Amniotic epithelial cell (primary cell): ENCODE data around the gene SERP2.
"Not testable (repeated sequence)": the region's sequence is repeated elsewhere in the genome, so short reads cannot be mapped to it uniquely, and the experiment has no call there.

Source experiments
- DNase-seq: peaks from one replicate; pipeline ENCODE4 v3.0.0-alpha.2; 2010; ENCODE audit warnings: low read depth

The SERP2 gene

DNA sequence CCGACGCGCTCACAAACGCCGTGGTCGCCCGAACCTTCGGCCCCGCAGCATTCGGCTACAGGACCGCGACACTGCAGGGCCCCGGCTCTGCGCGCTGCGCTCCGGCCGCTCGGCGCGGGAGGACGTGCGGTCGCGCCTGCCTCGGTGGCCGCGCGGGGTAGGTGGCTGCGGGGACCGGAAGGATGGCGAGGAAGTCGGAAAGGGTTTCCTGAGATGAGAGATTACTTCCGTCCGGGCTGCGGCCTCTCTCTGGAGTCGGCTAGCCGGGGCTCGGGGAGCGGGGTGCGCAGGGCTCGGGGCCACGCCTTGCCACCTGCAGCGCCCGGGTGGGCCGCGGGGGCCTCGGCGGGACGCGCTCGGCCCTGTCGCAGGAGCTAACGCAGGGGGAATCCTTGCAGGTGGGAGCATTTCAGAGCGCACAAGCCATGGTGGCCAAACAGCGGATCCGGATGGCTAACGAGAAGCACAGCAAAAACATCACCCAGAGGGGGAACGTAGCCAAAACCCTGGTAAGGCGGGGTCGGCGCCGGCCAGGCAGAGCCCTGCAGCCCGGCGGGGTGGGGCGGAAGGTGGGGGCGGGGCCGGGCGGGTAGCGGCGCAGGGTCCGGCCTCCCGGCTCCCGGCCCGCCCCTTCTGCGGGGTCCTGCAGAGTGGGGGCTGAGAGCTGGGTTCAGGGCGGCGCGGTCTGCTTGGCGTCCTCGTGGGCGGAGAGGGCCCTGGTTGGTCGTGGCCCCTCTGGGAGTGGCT is at the start of gene SERP2:
Gene SERP2 (plus strand): TSS at position 224 of the 747 bp plus-strand sequence. CDS start 202 bp downstream, at position 426.
- no peak for DNase-seq

DNA sequence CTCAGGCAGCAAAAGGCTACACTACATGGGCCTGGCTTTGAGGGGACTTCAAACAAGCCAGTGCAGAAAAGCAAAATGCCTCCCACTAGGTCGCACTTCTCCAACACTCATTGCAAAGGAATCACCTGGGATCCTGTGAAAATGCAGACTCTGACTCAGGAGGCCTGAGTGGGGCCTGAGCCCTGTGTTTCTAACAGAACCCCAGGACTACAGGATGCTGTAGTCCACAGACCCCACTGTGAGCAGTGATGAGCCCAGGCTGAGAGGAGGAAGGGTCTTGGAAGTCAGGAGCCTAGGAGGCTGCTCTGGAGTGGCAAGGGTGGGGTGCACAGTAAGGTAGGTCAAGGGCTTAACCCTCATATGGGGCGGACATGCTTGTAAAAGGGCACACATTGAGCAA is 46.7 kb upstream of the SERP2 start:
- DNase-seq: no peak

DNA sequence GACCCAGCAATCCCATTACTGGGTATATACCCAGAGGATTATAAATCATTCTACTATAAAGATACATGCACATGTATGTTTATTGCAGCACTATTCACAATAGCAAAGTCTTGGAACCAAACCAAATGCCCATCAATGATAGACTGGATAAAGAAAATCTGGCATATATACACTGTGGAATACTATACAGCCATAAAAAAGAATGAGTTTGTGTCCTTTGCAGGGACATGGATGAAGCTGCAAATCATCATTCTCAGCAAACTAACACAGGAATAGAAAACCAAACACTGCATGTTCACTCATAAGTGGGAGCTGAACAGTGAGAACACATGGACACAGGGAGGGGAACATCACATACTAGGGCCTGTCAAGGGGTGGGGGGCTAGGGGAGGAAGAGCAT is 44.6 kb upstream of the SERP2 start:
- not testable (repeated sequence) for DNase-seq

DNA sequence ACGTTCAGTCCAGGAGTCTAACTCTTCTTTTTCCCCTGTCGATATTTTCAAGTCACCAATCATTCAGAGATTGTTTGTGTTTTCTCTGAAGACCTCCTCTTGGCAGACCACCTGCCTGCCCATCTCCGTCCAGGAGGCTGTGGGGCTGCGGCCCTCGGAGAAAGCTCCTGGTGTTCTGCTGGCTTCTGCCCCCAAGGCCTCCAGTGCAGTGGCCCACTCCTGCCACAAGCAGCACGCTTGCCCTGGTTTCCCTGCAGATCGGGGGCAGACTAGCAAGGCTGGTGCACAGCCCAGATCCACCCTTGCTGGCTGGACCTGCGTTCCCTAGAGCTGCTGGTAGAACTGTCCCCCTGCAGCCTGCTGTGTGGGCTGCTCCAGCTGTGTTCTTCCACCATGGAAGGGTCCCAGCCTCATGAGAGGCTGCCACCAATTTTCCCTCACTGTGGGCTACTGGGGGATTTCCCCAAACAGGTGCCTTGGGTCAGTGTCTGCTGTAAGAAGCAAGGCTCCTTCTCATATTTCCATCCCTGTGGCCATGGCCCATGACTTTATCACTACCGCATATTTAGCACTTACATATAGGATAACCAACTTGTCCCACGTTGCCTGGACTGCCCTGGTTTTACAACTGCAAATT is 43.6 kb upstream of the SERP2 start:
- no peak for DNase-seq

DNA sequence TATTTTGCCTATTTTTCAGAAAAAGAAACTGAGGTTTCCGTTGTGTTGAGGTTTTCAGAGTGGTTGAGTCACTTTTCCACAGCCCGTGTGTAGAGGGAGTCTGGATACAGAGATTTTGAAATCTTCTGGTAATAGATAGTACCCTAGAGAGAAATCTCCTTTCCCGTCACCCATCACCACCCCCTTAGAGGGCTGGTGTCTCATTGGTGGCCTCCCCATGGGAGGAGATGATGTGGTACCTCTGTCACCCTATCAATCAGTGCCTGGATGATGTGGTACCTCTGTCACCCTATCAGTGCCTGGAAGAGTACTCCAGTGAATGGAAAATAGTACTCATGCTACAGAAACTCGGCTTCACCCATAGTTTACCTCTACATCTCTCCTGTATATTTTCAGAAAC is 42.2 kb upstream of the SERP2 start:
- peak; percentile 84 for DNase-seq

DNA sequence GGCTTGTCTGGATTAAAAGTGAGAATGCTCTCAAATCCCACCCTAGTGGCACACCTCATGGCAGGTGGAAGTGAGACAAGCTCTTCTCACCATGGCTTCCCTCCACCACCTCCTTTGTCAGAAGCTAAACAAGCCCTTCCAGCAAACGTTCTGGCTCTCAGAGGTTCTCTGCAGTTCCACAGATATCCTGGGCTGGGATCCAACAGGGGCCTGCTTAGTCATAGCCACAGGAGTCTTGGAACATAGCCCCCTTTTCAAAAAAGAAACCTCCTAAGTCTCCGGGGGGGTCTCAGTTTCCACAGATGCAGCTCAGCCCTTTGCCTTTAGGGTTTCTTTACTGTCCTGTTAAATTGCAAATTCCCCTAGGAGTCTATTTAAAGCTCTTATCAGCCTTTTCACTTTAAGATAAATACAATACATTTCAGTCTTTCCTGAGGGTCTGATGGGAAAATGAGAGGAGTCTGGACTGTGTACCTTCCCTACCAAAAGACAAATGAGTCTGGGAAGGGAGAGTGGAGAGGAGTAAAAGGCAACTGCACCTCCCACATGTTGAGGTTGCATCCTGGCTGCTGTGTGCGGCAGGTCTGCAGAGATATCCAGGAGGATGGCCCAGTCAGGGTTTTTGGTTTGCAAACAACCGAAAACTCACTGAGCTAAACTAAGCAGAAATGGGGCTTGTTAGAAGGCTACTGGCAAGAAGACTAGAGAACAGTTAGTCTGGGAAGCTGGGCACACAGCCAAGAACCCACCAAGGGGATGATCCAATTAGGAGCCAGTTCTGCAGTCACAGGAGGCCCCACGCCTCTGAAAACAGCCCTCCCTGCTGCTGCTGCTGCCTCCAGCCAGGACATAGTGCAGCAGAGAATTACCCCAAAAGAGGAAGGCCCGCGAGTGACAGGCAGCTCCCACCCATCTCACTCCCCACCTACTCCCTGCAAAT is 41.4 kb upstream of the SERP2 start:
- DNase-seq: peak; percentile 95

DNA sequence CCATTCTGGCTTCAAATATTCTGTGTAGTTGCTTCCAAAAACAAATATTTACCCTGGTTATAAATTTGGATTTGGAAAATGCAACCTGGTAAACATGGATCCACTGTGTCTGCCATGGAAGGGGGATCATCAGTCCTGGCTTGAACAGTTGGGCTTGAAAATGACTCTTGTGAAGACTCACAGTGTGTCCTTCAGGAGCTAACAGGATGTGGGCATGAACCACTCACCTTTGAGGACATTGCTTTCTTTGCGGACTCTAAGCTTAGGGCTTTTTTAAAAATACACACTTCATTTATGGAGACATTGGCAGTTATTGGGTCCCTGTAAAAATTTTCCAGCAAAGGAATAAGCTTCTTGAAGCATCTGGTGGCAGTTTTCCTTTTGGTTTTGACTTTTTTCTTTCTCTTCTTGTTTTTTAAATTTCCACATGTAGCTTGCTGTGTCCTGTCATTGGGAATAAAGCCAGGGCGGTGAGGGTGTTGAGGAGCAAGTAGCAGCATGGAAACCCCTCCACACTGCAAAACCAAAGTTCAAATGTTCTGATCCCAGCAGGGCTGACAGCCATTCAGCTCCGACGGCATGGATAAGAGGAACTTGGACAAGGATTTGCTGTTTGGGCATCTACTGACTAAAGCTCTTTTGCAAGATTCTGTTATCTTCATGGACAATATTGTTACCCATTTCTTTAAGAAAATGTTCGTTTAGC is 39.5 kb upstream of the SERP2 start:
- DNase-seq: no peak

DNA sequence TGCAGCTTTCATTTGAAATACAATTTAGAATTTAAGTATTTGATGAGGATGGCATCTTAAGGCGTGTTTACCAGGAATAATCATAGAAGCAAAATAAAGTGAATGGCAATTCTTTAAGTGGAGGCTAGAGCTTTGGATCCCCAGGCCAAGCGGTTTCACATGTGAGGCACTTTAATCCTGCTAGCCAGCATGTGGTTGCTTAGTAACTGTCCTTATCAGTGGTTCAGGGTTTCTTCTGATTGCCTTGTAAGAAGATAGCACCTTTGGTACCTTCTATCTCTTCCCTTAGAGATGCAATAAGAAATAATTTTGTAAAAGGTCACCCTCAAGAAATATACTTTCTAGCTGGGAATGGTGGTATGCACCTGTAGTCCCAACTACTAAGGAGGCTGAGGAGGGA is 38.9 kb upstream of the SERP2 start:
- DNase-seq: peak; percentile 74

DNA sequence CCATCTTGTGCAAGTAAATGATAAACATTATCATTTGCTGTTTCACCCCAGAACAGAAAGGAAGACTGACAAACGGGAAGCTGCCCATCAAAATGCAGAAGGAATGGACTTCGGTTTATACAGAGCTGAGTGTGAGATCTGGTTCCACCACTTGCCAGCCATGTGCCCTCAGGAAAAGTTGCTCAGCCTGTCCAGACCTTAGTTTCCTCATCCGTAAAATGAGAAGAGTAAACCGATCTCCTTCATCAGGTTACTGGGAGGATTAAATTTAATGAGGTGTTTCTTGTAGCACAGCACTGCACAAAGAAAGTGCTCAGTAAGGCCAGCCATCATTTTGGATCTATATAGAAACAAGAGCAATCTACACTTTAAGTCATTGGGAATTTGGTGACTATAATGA is 36.7 kb upstream of the SERP2 start:
- DNase-seq: no peak

DNA sequence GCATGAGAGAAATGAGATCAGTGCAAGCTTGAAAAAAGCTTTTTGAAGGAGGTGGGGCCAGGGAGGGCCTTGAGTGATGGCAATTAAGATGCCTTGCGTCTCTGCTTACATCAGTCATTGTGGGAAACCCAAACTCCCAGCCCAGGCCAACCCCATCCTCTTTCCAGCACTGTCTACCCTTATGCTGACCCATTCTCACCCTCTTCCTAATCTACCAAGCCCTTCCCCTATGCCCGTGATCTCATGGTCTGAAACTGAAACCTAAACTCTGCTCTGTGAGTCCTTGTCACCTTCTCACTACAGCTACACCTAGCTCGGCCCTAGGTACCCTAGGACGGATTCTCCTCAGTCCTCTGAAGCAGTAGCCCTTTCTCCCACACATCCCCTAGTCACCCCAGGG is 36.0 kb upstream of the SERP2 start:
- DNase-seq: no peak

DNA sequence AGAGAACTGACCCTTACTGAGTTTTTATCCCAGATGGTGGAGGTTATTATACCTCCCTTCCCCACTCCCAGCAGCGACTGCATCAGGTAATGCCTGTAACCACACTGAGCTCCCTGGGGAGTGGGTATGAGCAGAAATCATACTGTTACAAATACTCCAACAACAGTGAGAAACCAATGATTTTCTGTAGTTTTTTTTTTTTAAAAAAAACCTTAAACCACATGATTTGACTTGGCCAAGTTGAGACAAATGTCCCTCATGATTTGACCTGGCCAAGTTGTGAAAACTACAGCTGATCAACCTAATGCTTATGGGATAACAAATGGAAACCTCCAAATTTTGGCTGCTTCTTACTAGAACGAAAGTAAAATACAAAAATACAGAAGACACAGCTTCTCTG is 33.1 kb upstream of the SERP2 start:
- DNase-seq: no peak

DNA sequence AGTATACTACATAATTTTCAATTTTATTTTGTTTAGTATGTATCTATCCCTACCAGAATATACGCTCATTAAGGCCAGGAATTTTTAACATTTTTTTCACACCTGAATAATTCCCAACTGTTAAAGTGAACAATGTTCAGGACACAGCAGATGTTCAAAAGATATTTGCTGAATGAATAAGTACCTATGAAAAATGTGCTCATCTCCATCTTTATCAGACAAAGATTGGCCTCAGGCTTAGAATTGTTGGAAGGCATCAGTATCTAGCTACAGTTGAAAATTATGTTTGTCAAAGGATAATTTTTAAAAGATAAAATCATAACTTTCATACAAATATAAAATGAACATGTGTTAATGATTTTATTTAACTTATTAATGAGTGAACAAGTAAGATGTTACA is 30.9 kb upstream of the SERP2 start:
- no peak for DNase-seq

DNA sequence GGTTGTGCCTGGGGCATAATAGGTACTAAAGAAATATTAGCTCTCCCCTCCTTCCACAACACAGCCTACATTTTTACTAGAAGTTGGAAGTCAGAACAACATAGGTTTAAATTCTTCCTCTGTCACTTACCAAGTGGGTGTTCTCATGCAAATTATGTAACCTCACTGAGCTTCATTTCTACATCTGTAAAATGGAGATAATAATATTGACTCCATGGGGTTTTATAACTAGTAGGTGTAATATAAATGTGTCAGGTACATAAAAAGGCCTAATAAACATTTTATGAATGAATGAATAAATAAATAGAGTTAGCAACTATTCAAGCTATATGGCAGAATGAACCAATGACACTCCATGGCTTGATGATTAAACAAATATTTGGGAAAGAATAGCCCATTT is 27.1 kb upstream of the SERP2 start:
- no peak for DNase-seq

DNA sequence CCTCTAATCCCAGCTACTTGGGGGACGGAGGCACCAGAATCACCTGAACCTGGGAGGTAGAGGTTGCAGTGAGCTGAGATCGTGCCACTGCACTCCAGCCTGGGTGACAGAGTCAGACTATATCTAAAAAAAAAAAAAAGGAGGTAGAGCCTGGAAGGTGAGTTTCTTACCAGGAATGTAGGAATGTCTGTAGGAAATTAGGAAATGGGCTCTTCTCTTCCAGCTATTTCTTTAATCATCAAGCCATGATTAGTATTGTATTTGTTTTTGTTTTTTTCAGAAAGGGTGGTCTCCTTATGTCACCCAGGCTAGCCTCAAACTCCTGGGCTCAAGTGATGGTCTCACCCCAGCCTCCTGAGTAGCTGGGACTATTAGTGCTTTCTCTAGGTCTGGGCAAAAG is 26.3 kb upstream of the SERP2 start:
- DNase-seq: no peak

DNA sequence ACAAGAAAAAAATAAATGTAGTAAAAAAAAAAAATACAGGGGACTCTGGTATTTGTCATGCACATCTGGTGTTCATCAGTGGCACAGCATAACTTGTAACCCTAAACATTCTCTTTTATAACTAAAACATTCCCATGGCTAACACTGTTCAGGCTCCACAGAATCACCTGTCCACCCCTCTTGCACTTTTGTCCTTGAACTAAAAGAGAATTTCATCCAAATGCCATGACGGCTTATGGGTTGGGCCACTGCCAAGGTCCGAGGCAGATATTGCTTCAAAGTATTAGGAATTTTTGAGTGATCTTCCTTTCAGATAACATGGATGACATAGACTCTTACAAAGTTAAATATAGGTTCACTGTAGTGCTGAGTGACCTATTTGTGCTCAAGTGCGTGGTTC is 25.7 kb upstream of the SERP2 start:
- peak; percentile 36 for DNase-seq

DNA sequence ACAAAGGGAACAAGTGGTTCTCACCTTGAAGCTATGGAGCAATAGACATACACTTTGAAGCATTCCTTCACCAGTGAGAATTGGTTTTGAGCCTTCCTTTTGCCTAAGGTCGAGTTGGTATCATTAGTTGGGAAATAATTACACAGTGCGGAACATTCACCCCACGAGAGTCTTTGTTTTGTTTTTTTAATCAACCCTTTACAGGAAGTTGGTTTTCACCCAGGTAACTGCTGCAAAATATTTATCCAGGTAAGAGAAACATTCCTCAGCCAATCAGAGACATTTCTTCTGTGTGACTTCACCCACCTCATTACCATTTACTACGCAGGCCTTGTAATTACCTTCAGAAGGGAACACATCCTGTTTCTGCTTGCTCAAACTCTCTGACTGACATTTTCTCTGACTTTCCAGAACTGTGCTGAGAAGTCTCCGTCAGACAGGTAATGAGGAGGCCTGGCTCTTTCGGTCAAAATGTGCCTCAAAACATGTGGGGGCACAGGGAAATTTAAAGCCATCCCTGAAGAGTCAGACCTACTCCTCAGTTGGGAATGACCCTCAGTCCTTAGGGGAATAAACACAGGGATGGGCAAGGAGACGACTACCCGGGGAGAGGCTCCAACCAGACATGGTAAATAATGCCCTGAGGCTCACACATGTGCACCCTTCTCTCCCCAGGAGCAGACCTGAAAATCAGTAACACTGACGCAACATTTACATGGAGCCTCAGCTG is 22.7 kb upstream of the SERP2 start:
- DNase-seq: no peak

DNA sequence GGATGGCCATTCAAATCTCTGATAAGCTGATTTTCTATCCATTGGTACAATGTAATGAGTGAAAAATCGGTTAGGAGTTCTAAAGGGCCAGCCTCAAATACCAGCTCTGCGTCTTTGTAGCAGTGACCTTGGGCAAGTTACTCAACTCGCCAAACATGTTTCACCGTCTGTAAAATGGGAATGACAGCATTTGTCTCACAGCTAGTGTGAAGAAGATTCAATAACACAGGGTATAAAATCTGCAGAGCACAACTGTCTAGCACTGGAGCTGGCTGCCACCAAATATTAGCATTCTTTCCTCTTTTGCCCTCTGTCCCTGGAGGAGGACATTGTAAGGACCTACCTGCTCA is 22.1 kb upstream of the SERP2 start:
- no peak for DNase-seq

DNA sequence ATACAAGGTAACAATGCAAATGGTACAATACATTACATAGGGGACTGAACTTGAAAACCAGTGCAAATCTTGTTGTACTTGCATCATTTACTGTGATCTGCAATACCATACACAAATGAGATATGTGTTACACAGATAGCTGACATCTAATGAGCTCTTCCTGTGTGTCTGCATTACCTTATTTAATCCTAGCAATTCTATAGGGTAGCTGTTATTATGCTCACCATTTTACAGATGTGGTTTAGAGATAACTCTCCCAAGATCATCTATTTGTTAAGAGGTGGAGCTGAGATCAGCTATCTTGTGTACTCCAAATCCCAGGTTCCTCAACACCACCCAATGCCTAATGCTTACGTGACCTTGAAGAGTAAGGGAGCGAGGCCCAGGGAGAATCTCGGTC is 21.4 kb upstream of the SERP2 start:
- no peak for DNase-seq

DNA sequence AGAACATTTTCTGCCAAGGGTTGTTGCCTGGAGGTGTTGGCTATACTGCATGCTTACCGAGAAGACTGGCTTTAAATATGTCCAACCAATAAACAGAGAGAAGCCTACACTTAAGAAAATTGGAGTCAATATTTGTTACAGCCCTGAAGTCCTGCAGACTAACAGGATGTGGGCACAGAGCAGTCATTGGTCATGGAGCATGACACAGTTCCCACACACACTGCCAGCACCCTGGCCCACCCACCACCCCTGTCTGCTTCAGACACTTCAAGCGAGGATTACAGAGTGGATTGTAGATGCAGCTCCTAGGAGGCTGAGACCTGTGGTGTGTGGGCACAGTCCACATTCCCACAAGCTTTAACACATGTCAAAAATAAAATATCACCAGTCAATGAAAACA is 21.0 kb upstream of the SERP2 start:
- no peak for DNase-seq

DNA sequence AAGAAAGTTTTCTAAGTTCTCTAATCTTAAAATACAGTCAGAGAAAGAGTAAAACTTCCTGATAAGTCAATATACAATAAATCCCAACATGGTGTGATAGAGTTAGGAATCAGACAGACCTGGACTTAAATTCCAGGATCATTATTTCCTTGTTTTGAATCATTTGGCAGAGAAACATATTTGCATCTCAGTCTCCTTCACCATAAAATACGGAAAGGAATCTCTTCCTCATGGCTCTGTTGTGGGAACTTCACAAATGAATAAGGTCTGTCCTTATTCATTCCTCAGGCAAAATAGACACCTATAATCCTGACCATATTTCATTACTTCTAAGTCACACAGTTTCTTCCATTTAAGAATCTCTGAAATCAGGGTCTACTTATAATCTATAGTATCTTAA is 19.3 kb upstream of the SERP2 start:
- DNase-seq: no peak

DNA sequence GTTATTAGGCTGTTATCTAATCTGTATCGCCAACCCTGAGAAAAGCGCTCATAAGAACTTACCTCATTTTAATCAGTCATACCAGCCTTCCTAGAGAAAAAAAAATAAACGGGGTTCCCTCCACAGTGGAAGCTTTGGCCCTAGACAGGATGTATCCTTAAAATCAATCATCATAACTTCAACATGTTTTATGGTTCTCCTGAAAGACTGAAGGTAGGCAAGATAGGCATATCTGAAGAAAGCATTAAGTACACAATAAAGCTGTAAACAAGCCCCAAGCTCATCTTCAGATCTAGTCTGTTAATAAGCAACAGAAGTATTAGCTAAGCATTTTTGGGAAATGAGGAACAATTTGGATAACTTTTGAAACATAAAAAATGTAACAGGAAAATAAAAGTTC is 18.7 kb upstream of the SERP2 start:
- DNase-seq: no peak

DNA sequence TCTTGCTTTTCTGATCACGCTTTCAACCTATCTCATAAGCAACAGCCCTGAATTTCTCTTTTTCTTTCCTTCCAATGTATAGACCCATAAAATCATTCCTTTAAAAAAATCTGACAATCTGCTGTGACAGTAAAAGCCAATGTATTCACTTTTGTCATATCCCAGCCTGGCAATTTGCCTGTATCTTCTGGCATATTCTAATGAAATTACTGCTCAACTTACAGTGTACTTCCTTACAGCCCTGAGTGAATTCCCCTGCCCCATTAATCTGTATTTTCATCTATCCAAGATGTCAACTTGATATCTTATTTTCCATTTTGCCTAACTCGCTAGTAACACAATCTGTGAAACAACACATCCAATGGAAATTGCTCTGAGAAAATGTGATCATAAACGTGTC is 18.0 kb upstream of the SERP2 start:
- no peak for DNase-seq
